ENCODE data around the gene COL9A1. TPM values are rescaled to one million over a fixed set of nuclear protein-coding genes. Genes with fewer than 3 reads are reported as not detected.

COL9A1 gene
- polyA plus RNA-seq, 3 donors, result 34.7 to 44.0 (median 36.5) TPM

DNA sequence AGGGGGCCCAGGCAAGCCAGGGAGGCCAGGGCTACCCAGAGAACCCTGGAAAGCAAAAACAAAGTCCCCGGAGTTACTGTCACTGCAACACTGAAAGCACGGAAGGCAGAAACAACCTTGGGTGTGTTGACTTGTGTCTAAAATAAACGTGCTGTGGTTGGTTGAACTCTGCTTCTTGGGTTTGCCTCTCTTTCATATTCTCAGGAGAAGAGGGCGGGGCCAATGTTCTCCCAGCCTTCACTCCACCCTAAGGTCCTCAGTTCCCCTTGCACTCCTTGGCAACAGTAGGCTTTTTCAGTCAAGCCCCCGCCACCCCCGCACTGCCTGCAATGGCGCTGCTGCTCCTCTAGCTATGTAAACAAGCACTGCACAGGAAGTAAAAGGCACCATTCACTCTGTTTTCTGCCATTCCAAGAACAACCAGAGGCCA, 60.9 kb downstream of the COL9A1 start:
- DNase-seq, result no peak

DNA sequence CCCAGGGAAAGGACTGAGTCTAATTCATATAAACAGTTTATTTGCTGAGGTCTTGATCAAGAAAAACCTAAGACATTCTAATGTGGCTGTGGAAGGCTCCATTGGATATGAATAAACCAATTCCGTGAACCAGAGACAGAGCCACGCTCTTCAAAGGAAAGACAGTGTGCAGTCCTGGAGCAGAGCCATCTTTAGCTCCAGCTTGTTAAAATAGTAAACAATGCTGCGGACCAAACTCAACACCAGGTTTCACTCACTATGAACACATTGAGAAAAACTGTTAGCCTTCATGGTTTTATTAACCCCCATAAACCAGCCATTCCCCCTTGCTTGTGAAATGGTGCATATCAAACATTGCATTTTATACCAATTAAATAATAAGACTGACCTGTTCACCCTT, 61.9 kb downstream of the COL9A1 start:
- peak; percentile 19 for DNase-seq

DNA sequence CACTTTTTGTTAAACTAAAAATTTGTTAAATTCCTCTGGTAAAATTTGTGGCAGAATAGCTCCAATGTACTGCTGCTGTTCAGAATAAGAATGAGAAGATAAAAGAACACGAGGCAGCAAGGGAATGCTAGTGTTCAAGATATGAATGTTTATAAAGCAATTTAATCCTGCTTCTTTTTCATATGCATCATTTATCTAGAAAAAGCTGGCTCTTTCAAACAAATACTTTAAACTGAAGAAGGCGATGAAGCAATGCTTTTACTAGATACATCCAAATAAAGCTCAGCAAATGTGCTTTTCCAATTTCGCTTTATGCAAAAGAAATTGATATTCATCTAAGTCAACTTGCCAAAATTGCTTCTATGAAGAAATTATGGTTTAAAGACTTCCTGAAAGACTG, 66.5 kb downstream of the COL9A1 start:
- DNase-seq, result no peak

DNA sequence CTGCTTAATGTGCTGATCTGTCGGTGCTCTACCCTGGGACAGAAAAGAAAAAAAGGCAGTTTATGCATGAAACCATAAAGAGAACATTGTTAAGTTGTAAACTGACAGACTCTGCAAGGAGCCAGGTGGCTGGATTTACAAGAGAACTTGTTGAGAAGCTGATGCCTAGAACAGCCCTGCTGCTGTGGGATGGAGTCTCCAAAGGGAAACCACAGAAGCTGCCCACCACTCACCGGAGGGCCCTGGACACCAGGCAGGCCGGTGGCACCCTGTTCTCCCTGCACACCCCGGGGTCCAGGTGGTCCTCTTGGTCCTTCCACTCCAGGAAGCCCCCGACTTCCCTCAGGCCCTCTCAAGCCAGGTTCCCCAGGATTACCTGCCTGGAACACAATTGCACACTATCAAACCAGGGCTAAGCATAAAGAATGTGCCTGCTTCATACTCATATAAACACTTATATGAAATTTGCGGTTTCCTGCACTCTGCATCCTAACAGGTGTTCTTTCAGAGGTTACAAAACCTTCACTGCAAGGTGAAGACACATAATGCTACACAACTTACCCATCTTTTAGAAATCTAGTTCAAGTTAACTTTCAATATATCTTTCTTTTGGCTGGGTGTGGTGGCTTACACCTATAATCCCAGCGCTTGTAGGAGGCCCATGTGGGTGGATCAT, 68.2 kb downstream of the COL9A1 start:
- DNase-seq, result no peak

DNA sequence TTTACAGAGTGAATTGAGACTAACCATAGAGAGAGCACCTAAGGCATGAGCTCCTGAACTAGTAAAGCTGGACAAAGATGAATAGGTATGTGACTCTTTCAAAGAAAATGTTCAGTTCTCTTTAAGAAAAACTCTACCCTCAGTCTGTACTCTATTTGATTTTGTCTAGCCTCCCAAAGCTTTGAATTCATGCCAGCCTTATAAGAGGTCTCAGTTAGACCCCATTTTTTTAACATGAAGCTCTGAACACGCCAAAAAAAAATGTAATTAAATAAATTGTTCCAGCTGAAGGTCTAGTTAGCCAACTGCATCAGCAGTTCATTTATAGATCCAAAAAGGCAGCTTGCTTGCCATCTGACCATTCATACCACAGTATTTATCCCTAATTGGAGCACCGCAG, 71.6 kb downstream of the COL9A1 start:
- DNase-seq, result no peak

DNA sequence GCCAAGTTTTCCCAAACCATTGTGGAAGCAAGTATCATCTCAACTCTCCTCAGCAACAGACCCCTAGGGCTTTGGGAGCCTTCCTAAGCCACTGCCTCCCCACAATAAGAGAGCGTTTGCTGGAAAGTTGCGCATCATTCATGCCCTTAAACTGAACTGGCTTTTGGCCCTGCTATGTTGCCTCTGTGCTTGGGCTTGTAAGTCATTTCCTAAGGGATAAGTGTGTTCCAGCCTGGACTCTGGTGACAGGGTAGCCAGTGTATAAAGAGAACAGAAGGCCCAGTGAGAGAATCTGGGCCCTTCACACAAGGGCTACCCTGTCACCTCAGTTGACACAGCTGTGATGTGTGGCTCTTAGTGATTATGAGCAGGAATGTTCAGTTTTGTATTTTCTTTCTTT, 77.8 kb downstream of the COL9A1 start:
- DNase-seq, result no peak

DNA sequence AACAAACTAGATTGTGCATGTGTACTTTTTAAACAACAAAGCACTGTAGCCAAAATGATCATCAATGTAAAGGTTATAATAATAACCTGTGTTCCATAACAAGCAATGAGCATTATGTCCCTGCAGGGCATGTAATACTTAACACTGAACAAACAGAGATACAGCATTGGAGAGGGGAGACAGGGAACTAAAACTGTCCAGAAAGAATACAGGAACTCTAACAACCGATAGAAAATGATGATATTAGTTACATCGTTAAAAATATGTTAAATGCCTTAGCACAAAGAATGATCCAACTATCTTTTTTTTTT, 80.5 kb downstream of the COL9A1 start:
- no peak for DNase-seq

DNA sequence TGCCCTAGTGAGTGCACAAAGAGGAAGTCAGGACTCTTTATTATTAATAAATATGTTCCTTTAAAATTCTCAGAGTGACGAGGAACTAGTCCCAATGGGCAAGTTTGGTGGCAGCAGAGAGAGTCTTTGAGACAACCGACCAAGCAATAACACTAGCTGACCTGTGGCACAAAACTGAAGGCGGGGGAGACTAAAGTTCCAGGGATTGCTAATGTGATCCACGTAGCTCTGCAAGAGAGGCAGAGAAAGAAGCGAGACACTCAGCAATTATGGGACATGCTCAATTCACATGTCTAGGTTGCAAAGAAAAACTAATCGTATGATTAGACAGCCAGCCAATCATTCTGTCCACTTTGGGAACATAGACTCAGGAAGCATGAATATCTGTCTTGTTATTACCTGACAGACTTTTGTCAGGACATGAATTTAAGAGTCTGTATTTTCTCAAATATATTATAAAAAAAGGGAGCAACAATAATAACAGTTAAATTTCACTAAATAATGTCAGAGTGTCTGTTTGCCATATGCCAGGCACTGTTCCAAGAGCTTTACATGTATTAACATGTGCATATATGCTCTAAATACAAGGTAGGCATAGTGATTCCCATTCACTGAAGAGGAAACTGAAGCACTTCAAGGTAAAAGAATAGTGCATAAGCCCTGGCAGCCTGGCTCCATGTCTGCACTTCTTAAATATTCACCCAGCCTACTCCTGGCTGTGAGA, 81.0 kb downstream of the COL9A1 start:
- DNase-seq, result no peak

DNA sequence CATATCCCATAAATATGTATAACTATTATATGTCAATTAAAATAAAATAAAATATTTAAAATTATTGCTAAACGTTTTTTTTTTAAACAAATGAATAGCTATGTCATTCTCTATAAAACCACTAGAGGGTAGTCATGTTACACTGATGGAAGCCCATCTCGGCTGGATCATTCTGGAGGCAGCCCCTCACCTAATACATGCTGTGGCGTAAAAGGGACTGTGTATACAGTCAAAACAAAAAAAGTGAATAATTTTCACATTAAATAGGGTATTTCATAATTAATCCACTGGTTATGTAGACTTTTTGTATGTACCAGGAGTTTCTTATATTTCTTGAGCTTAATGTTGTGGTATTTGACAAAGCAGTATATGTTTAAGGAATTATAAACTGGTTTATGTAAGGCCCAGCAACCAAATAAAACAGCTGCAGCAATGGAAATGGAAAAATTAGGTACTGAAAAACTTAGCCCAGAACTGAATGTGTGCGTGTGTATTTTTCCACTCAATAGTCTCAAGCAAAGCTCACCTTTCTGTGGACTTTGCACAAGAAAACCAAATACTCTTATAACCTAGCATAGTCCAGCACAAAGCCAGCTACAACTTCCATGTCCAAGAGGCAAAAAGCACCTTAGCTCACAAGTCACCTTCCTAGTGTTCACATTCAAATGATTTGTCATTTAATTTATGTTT, 81.7 kb downstream of the COL9A1 start:
- DNase-seq, result peak; percentile 37

DNA sequence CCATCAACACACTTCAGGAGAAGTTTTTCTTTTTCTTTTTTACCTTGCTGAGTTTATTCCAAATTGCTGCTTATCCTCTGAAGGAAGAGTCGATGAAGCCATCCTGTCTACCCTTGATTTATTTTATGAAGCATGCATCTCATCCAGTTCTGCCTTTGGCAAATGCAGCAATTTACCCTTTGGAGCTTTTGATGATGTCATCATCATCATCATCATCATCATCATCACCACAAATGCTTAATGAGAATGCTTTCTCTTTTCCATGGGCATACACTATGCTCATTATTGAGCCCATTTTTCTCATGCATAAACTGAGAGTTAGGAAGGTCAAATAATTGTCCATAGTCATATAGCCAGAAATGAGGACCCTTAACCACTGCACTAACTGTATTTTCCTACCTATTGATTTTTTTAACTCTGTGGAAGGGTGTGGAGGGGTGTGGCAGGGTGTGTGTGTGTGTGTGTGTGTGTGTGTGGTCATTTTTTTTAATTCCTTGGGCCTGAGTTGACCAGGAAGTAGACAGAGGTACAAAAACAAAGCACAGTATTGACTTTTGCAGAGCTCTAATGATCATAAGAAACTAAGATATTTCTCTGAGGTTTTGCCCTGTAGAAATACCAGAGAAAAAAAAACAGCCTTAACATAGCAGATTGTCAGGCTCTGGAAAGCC, 82.8 kb downstream of the COL9A1 start:
- DNase-seq, result no peak

DNA sequence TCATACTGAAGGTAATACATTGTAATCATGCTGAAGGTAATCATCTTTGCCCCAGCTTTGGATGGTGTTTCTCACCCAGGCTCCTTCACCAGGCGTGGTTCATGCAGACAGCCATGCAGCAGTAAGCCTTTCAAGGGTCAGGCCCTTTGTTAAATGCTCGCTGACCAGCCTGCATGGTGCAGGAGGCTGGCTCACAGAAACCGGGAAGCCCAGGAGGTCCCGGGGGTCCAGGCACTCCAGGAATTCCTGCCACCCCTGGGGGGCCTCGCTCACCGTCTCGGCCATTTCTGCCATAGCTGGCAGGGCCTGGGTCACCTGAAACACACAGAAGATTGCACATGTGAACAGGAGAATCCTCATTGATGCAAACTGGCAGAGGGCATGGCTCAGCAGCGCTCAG, 86.1 kb downstream of the COL9A1 start:
- no peak for DNase-seq

DNA sequence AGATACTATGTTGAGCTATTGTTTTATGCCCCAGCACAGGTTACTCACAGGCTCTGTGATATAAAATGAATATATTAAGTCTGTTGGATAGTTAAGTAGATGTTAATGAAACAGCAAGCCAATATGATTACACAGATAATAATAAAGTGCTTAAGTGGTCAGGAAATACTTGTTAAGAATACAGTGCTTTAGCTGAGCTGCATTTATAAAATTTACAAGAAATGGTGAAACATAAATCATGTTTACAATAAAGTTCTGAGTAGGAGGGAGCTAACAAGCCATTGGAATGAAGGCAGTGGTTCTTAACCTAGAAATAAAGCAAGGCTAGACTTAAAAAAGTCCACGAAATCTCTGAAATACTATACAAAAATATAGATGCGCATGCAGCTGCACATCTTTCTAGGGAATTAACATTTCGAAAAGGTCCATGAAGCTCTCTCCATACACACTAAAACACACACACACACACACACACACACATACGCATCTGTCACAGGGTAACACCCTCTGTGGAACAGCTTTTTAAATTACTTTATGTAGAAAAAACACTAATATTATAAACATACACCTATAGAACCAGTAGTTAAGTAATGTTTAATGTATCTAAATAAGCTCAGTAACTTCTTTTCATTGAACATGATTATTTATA, 87.3 kb downstream of the COL9A1 start:
- no peak for DNase-seq

DNA sequence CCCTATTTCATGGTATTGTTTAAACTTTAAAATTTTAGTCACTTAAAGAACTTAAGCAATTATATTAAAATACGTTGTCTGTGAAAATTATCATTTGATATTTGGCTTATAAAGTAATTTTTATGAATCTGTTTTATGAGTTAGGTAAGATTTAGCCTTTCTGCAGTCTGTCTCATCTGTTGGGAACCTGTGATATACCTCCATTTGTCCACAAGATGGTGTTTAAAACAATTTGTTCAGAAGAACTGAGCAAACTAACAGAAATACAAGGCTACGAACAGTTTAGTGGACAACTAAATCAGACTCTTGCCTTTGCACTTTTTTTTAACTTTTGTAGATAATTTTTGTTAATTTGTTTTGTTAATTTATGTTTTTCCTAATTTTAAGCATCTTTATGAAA, 92.4 kb downstream of the COL9A1 start:
- DNase-seq, result no peak

DNA sequence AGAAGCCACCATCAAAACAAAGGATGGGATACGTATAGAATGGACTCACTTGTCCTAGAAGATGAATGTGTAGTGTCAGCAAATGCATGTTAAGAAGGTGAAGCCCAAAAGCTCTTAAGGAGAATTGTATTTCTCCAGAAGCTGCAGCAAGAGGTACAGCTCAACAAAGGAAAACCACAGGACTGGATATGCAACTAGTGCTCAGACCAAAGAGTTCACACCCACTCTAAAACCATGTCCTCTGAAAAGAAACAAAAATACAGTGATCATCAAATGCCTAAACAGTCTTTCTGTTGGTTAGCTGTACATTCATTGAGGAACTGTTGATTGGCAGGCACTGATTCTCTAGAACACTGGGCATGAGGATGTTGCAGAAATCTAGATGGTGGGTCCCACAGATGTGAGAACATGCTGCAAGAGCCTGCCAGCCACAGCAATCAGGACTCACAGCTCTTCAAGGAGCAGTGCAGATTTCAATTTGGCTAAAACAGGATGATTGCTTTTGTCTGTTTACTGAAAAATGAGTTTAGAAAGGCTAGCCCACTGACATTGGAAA, 94.6 kb downstream of the COL9A1 start:
- DNase-seq, result no peak

DNA sequence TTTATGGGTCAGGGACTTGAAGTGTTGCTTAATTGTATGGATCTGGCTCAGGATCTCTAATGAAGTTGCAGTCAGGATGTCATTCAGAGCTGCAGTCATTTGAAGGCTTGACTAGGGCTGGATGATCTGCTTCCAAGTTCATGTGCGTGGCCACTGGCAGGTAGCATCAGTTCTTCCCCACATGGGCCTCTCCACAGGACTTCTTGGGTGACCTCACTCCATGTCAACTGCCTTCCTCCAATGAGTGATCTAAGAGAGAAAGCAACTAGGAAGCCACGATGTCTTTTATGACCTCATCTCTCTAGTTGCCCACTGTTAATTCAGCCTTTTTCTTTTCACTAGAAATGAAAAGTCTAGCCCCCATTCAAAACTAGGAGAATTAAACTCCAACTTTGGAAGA, 104.1 kb downstream of the COL9A1 start:
- DNase-seq, result no peak

DNA sequence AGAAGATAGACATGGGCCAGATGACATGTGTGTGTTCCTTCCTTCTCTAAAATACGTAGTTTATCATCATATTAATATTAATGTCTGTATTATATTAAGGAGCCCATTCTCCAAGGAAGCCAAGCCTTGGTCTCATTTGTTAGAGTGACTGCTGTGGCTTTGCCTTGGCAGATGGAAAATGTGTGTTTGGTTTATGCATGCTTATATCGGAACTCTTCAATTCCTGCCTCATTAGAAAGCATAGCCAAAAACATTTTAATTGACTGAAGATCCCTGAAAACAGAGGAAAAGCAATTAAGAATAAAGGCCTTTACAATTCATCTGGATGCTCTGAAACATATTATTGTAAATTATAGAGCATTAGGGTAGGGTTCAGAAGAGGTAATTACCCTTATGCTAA, 106.4 kb downstream of the COL9A1 start:
- DNase-seq, result no peak

DNA sequence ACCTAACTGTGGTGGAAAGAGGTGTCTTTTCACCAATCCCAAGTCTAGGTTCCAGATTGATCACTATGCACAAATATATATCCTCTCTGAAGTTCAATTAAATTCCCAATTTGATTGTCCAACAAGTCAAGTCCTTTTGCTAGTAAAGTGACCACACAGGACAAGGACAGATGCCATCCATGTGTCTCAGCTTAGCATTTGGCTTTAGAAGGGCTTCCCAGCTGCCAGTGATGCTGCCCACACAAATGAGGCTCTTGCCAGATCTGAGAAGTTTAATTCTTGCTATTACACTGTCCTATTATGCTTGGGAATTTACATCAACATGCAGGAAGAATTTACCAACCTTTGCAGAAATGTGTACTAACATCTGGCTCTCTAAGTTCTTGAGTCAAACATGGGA, 108.5 kb downstream of the COL9A1 start:
- DNase-seq, result no peak

DNA sequence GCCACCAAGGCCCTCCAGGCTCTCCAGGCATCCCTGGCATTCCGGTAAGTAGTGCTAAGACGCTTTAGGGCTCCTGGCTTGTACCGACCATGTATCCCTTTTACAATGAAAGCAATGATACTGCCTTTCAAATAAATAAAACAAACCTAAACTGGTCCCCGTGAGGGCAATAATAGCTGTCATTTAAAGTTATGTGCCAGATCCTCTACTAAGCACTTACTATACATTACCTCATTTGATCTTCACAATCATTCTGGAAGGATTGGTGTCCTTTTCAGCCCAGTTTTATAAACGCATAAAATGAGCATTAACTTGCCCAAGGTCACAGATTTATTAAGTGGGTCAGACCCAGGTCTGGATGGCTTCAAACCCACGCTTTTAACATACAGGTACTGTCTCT, 114.7 kb downstream of the COL9A1 start:
- DNase-seq, result no peak

DNA sequence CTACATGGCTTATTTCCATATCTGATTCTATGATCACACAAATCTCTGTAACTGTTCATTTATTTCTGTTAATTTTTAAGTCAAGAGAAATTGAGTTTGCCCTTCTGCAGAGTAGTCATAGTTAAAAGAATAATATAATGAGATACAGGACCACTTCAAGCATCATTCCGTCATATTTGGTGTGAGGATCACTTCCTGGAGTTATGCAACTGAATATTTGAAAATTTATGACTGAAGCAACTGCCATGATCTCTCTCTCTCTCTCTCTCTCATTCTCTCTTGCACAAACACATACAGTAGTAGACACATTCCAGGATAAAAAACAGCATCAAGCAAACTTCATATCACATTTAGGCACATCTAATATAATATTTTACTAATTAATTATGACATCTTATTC, 116.4 kb downstream of the COL9A1 start:
- no peak for DNase-seq

DNA sequence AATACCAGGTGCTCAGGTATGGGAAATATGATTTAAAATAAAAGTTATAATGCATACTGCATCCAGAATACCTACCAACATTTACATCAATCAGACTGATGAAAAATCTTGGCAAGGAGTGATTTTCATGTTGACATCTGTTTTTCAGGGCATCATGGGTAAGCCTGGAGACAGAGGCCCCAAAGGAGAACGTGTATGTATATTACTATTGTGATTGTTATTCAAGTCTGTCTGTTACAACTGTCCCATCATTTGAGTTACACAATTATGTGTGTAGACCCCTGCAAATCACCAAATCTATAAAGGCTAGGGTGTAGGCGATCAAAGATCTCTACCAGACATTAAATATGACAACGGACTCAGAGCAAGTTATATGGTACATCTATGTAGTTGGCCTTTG, 118.2 kb downstream of the COL9A1 start:
- DNase-seq, result no peak

DNA sequence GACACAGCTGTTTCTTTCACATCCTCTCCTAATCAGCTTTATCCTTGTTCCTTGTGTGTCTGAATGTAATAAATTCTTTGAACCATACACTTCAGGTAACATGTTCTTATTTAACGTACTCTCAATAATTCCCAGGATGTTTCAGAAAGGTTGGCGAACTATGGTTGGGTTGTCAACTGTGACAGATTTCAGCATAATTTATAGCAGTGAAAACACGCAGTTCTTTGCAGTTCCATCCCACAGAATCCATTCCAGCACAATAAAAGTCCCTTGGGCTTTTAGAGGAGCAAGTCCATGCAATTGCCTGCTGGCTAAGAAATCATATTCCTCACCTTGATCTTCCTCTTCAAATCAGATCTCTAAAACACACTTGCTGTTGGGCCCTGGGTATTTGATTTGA, 119.3 kb downstream of the COL9A1 start:
- no peak for DNase-seq

Measured in renal pelvis (tissue), 4 donors.